ENCODE data around the gene DPP6.
"Not testable (repeated sequence)": the region's sequence is repeated elsewhere in the genome, so short reads cannot be mapped to it uniquely, and the experiment has no call there.

The DPP6 gene

DNA sequence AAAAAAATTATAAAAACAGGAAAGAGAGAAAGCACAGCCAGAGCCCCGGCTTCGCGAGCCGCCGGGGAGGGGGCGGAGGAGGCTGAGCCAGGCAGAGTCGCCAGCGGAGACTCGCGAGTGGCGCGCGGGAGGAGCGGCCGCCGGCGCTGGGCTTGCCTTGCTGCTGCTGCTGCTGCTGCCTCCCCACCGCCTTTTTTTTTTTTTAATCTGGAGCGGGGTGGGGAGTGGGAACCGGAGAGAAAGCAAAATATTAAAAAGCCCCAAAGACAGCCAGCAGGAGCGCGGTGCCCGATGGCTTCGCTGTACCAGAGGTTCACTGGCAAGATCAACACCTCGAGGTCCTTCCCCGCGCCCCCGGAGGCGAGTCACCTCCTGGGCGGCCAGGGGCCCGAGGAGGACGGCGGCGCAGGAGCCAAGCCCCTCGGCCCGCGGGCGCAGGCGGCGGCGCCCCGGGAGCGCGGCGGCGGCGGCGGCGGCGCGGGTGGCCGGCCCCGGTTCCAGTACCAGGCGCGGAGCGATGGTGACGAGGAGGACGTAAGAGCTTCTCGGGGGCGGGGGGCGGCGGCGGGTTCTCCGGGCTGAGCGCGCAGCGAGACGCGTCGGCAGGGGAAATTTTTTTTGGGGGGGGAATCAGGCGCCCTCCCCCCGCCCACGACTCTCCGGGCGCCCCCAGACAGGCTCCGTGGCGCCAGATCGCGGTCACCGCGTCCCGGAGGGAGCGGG lies 493 bp downstream of the DPP6 start:
- H3K36me3 ChIP-seq (ENCODE audit: control insufficient read depth, insufficient read depth, low read length); H3K4me1 ChIP-seq (ENCODE audit: control insufficient read depth, insufficient read depth, low read length); H3K9me3 ChIP-seq (ENCODE audit: control insufficient read depth, insufficient read depth, low read length); H3K27me3 ChIP-seq (ENCODE audit: control insufficient read depth, insufficient read depth, low read length); H3K9ac ChIP-seq (ENCODE audit: low read depth, low read length): not testable (repeated sequence)
- peak overlapping the region; percentile 30 for H3K4me3 ChIP-seq (ENCODE audit: low read depth, low read length)

DNA sequence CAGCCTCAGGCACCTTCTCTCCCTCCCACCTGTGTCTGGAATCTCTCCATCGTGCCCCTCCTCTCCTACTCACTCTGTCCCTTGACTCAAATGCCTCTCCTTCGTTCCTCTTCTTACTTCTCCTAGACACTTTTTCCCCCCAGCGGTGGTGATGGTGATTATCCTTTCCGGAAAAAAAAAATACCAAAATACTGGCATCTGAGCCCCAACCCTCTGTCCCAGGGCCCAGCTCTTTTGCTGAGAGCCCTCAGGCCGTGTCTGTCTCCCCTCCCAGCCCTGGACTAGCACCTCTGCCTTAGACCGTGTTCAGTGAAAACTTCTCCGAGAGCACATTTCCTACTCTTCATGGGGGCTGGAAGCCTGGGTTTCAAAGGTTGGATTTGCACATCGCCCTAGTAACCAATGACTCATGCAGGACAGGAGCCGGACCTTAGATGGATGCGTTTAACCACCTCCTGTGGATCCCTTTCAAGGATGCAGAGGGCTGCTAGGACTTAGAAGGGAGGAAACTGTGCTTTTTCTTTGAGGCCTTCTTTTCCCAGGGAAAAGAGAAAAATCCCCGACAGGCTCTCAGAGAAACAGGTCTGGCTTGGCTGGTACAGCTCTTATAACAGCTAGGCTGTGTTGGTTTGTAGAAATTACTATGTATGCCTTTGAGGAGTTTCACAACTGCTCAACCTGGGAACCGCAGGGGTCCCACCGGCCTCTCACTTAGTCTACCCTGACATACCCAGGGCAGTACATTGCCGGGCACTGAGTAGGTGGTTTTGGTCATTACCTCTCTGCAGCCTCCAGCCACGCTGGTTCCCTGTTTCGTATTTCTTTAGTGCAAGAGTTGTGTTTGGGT lies 1.5 kb downstream of the DPP6 start:
- H3K27me3 ChIP-seq (ENCODE audit: control insufficient read depth, insufficient read depth, low read length); H3K36me3 ChIP-seq (ENCODE audit: control insufficient read depth, insufficient read depth, low read length); H3K9ac ChIP-seq (ENCODE audit: low read depth, low read length); H3K4me1 ChIP-seq (ENCODE audit: control insufficient read depth, insufficient read depth, low read length); H3K9me3 ChIP-seq (ENCODE audit: control insufficient read depth, insufficient read depth, low read length); H3K4me3 ChIP-seq (ENCODE audit: low read depth, low read length): not testable (repeated sequence)

DNA sequence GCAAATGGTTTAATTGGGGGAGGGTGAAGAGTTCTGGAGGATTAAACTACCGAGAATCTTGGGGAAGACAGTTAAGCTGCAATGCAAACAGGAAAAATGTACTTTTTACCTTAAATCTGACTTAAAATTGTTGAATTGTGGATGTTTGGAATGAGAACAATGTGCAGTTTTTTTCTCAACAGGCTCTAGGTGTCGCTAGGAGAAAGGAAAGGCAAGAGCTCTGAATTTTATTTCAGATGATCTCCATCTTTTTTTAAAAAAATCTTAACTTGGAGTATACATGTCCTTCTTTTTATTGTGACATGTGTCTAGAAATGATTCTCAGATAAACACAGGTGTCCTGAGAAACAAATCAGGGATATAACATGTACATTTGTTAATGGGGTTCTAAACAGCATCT lies 2.5 kb downstream of the DPP6 start:
- not testable (repeated sequence) for H3K27me3 ChIP-seq (ENCODE audit: control insufficient read depth, insufficient read depth, low read length); H3K9ac ChIP-seq (ENCODE audit: low read depth, low read length); H3K9me3 ChIP-seq (ENCODE audit: control insufficient read depth, insufficient read depth, low read length); H3K36me3 ChIP-seq (ENCODE audit: control insufficient read depth, insufficient read depth, low read length); H3K4me3 ChIP-seq (ENCODE audit: low read depth, low read length); H3K4me1 ChIP-seq (ENCODE audit: control insufficient read depth, insufficient read depth, low read length)

DNA sequence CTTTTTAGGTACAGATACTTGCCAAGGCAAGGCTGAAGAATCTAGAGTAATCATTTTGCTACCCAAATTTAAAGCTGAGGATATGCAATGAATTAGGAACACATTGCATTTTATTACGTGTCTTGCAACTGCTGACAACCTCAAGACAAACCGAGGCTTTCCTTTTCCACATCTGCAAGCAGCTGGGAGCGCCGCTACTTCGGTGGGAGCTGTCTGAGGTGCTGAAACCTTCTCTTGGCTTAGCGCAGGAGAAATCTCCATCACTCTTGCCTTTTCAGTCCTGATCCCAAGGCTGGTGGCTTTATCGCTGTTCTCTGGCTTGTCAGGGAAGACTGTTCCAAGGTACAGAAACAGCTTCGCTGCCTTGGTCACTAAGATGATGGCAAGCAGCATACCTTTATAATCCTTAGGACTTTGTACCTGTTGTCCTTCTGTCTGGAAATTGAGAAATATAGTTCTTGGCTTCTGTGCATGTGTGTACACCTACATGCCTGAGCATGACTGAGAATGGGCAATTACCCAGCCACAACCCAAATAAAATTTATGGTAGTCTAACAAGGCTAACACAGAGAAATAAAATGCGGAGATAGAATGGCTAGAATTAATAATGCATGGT lies 3.4 kb downstream of the DPP6 start:
- H3K36me3 ChIP-seq (ENCODE audit: control insufficient read depth, insufficient read depth, low read length); H3K27me3 ChIP-seq (ENCODE audit: control insufficient read depth, insufficient read depth, low read length); H3K9me3 ChIP-seq (ENCODE audit: control insufficient read depth, insufficient read depth, low read length); H3K9ac ChIP-seq (ENCODE audit: low read depth, low read length); H3K4me3 ChIP-seq (ENCODE audit: low read depth, low read length); H3K4me1 ChIP-seq (ENCODE audit: control insufficient read depth, insufficient read depth, low read length): not testable (repeated sequence)

DNA sequence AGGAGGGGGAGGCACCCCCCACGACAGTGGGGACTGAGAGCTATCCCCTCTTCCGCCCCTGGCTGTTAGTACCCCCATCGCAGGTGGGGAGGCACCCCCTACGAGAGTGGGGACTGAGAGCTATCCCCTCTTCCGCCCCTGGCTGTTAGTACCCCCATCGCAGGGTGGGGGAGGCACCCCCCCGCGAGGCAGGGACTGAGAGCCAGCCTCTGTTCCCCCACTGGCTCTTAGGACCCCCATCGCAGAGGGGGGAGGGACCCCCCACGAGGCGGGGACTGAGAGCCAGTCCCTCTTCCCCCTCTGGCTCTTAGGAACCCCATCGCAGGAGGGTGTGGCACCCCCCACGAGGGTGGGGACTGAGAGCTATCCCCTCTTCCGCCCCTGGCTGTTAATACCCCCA lies 6.6 kb downstream of the DPP6 start:
- not testable (repeated sequence) for H3K9me3 ChIP-seq (ENCODE audit: control insufficient read depth, insufficient read depth, low read length); H3K4me1 ChIP-seq (ENCODE audit: control insufficient read depth, insufficient read depth, low read length); H3K4me3 ChIP-seq (ENCODE audit: low read depth, low read length); H3K36me3 ChIP-seq (ENCODE audit: control insufficient read depth, insufficient read depth, low read length); H3K9ac ChIP-seq (ENCODE audit: low read depth, low read length); H3K27me3 ChIP-seq (ENCODE audit: control insufficient read depth, insufficient read depth, low read length)

DNA sequence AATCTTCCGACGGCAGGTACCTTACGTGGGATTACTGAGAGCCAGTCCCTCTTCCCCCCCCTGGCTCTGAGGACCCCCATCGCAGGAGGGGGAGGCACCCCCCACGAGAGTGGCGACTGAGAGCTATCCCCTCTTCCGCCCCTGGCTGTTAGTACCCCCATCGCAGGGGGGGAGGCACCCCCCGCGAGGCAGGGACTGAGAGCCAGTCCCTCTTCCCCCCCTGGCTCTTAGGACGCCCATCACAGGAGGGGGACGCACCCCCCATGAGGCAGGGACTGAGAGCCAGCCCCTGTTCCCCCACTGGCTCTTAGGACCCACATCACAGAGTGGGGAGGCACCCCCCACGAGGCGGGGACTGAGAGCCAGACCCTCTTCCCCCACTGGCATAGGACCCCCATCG lies 8.4 kb downstream of the DPP6 start:
- not testable (repeated sequence) for H3K36me3 ChIP-seq (ENCODE audit: control insufficient read depth, insufficient read depth, low read length); H3K9ac ChIP-seq (ENCODE audit: low read depth, low read length); H3K4me3 ChIP-seq (ENCODE audit: low read depth, low read length); H3K27me3 ChIP-seq (ENCODE audit: control insufficient read depth, insufficient read depth, low read length); H3K4me1 ChIP-seq (ENCODE audit: control insufficient read depth, insufficient read depth, low read length); H3K9me3 ChIP-seq (ENCODE audit: control insufficient read depth, insufficient read depth, low read length)

DNA sequence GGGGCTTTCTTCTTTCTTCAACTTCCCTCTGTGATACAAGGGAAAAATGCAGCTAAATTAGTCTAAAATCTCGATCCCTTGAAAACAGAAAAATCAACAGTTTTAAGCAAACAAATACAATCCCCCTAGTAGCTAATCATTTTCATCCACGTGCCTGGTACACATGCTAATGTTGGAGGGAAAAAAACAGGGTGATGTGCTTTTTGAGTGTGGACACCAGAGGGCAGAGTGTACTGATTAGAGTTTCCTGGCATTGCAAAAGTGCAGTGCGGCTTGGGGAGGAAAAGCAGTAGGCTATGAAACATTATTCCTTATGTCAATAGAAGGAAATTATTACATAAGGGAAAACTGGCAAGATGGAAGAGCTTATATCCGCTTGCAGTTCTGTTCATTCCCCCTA lies 19.6 kb downstream of the DPP6 start:
- H3K9me3 ChIP-seq (ENCODE audit: control insufficient read depth, insufficient read depth, low read length); H3K4me3 ChIP-seq (ENCODE audit: low read depth, low read length); H3K4me1 ChIP-seq (ENCODE audit: control insufficient read depth, insufficient read depth, low read length); H3K36me3 ChIP-seq (ENCODE audit: control insufficient read depth, insufficient read depth, low read length); H3K27me3 ChIP-seq (ENCODE audit: control insufficient read depth, insufficient read depth, low read length); H3K9ac ChIP-seq (ENCODE audit: low read depth, low read length): not testable (repeated sequence)

DNA sequence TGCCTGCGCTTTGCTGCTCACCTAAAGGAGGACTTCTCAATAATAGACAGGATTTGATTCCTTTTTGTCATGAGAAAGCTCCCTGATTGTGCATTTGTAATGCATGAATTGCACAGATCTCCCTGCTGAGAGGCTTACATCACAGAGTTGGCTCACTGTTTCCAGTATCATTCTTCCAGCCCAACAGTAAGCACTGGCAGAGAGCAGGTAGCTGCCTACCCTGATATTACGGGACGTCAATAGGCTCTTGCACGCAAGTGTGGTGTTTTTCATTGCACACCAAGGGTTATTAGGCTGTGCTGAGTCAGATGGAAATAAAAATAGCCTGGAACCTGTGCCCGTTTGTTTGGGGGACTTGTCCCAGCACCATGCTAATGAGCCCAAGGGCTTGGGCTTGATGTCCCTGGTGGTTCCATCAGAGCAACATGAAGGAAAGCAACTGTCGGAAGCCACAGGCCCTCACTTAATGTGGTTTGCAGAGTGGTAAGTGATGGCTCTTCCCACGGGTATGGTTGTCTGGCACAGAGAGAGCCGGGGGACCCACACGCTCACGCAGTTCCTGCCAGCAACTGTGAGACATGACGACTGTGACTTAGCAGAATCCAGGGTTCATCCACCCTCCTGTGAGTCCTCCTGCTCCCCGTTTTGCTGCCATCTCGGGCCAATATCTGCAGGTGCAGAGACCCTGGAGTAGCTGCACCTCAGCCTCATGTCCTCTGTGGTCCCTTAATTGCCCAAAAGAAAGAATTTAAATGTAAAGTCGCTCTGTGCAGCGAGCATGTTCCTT lies 20.4 kb downstream of the DPP6 start:
- H3K36me3 ChIP-seq (ENCODE audit: control insufficient read depth, insufficient read depth, low read length); H3K9me3 ChIP-seq (ENCODE audit: control insufficient read depth, insufficient read depth, low read length); H3K9ac ChIP-seq (ENCODE audit: low read depth, low read length); H3K4me1 ChIP-seq (ENCODE audit: control insufficient read depth, insufficient read depth, low read length); H3K27me3 ChIP-seq (ENCODE audit: control insufficient read depth, insufficient read depth, low read length); H3K4me3 ChIP-seq (ENCODE audit: low read depth, low read length): not testable (repeated sequence)

DNA sequence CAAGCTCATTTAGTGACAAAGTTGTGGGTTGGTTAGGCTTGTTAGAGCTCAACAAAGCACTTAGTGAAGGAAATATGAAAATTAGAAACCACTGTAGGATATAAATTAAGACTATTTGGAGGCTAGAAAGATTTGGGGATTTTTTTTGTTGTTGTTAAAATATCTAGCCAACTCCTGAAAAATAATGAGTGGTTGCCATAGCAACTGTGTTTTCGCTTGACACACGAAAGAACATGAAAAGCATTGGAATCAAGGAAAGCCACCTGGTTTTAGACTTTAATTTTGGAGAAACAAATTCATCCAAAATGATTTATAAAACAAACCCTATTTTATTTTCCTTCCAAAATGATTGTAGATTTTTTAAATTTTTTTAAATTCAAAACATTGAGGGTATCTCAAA lies 26.3 kb downstream of the DPP6 start:
- not testable (repeated sequence) for H3K27me3 ChIP-seq (ENCODE audit: control insufficient read depth, insufficient read depth, low read length); H3K9me3 ChIP-seq (ENCODE audit: control insufficient read depth, insufficient read depth, low read length); H3K9ac ChIP-seq (ENCODE audit: low read depth, low read length); H3K4me1 ChIP-seq (ENCODE audit: control insufficient read depth, insufficient read depth, low read length); H3K4me3 ChIP-seq (ENCODE audit: low read depth, low read length); H3K36me3 ChIP-seq (ENCODE audit: control insufficient read depth, insufficient read depth, low read length)

DNA sequence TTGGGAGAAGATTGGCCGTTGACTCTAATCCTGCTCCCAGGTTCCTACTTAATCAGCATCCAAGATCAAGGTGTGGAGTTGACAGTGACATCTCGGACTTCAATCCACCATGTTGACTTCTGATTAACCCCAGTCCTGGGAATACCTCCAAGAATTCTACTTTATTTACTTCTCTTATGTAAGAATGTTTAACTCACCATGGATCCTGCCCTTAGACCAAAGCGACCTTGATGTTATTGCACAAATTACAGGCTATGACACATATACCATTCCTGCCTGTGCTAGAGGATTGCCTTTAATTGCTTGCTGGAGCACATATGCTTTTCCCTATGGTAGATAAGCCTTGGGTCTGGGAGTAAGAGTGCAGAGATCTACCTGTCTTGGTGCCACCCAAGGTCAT lies 28.1 kb downstream of the DPP6 start:
- not testable (repeated sequence) for H3K9me3 ChIP-seq (ENCODE audit: control insufficient read depth, insufficient read depth, low read length); H3K27me3 ChIP-seq (ENCODE audit: control insufficient read depth, insufficient read depth, low read length); H3K36me3 ChIP-seq (ENCODE audit: control insufficient read depth, insufficient read depth, low read length); H3K4me3 ChIP-seq (ENCODE audit: low read depth, low read length); H3K4me1 ChIP-seq (ENCODE audit: control insufficient read depth, insufficient read depth, low read length); H3K9ac ChIP-seq (ENCODE audit: low read depth, low read length)

DNA sequence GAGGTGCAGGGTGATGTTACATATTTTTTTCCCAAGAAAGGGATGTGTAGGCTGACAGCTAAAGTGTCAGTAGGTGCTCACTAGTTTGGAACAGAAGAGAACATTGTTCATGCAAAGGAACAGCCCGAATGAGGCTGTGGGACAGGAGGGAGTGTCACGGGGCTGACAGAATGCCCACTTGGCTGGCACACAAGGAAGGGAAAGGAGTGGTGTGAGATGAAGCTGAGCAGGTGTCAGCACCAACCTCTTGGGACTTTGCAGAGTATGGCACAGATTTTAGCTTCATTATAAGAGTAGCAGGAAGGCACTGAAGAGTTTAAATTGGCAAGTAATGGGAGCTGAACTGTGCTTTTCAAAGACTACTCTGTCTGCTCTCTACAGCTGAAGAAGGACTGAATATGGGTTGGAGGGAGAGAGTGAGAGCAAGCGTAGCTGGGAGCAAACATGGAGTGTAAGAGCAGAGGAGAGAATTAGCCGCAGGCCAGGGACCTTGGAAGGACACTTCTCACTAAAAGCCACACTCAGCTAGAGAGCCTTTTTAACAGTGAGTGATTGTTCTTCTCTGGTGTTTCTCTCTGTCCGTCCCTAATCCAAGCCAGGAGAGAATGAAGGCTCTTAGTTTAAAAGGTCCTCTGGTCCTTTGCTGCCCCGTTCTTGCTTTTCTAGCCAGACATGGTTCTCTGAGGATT lies 35.0 kb downstream of the DPP6 start:
- H3K36me3 ChIP-seq (ENCODE audit: control insufficient read depth, insufficient read depth, low read length); H3K4me3 ChIP-seq (ENCODE audit: low read depth, low read length); H3K27me3 ChIP-seq (ENCODE audit: control insufficient read depth, insufficient read depth, low read length); H3K9ac ChIP-seq (ENCODE audit: low read depth, low read length); H3K9me3 ChIP-seq (ENCODE audit: control insufficient read depth, insufficient read depth, low read length); H3K4me1 ChIP-seq (ENCODE audit: control insufficient read depth, insufficient read depth, low read length): not testable (repeated sequence)
